Parathyroid adenoma (tissue), 2 donors: ENCODE data around the gene TEX26.
A peak's percentile ranks its signal among the peaks of the same experiment; 100 is the strongest.

ENCODE experiments used
- H2AFZ ChIP-seq: fragments of 300-600 bp; sonication (generic); one replicate; pipeline ENCODE4 v1.7.0; 2017; ENCODE audit warnings: antibody characterized with exemption, mild to moderate bottlenecking
- H3K27ac ChIP-seq: fragments of 300-600 bp; sonication (generic); one replicate; pipeline ENCODE4 v1.7.0; 2017
- H3K27me3 ChIP-seq: fragments of 300-600 bp; sonication (generic); one replicate; pipeline ENCODE4 v1.7.0; 2017; ENCODE audit warnings: low read length; ENCODE audit not compliant: control insufficient read depth, insufficient read depth
- H3K36me3 ChIP-seq: fragments of 300-600 bp; sonication (generic); one replicate; pipeline ENCODE4 v1.7.0; 2017; ENCODE audit warnings: low read length; ENCODE audit not compliant: control insufficient read depth, insufficient read depth
- H3K4me1 ChIP-seq: fragments of 300-600 bp; sonication (generic); one replicate; pipeline ENCODE4 v1.7.0; 2017; ENCODE audit warnings: control low read depth
- H3K4me2 ChIP-seq: fragments of 300-600 bp; sonication (generic); one replicate; pipeline ENCODE4 v1.7.0; 2017; ENCODE audit warnings: low read length
- H3K4me3 ChIP-seq: fragments of 300-600 bp; sonication (generic); one replicate; pipeline ENCODE4 v1.7.0; 2017; ENCODE audit warnings: low read depth, low read length
- H3K79me2 ChIP-seq: fragments of 300-600 bp; sonication (generic); one replicate; pipeline ENCODE4 v1.7.0; 2017; ENCODE audit warnings: control low read depth
- H3K9ac ChIP-seq: fragments of 300-600 bp; sonication (generic); one replicate; pipeline ENCODE4 v1.7.0; 2017; ENCODE audit warnings: mild to moderate bottlenecking
- H3K9me3 ChIP-seq: fragments of 300-600 bp; sonication (generic); one replicate; pipeline ENCODE4 v1.7.0; 2017; ENCODE audit warnings: low read length; ENCODE audit not compliant: control insufficient read depth
- CTCF ChIP-seq: fragments of 300-600 bp; sonication (generic); IDR thresholded peaks from one replicate; pipeline ENCODE4 v1.7.0; 2017; ENCODE audit warnings: antibody characterized with exemption, mild to moderate bottlenecking
- donor health status: primary hyperparathyroidism.

Gene TEX26

GRCh38 chr13:30900952-30901749, 31.3 kb upstream of the TEX26 start:
- Histone ChIP-seq H3K4me2 (no peak overlapping the region), H3K9ac (no peak overlapping the region), H3K4me1 (no peaks in the 10 kb centered on the region), H3K27ac (no peak overlapping the region), H3K4me3 (no peak overlapping the region), H3K27me3 (no peaks in the 10 kb centered on the region), H2AFZ (no peak overlapping the region), H3K9me3 (no peaks in the 10 kb centered on the region), H3K79me2 (no peaks in the 10 kb centered on the region), H3K36me3 (no peaks in the 10 kb centered on the region)
- TF ChIP-seq CTCF: no peak

- H3K9ac ChIP-seq: no peak overlapping the region
- no peak overlapping the region for H3K27ac ChIP-seq
- no peak overlapping the region for H3K4me3 ChIP-seq
- H2AFZ ChIP-seq: no peak overlapping the region
- no peak for TF ChIP-seq CTCF
- no peaks in the 10 kb centered on the region for H3K9me3 ChIP-seq
- H3K4me2 ChIP-seq: no peak overlapping the region
- H3K4me1 ChIP-seq: peaks cover 7% of the 10 kb centered on the region
- H3K36me3 ChIP-seq: no peaks in the 10 kb centered on the region
- H3K27me3 ChIP-seq: no peaks in the 10 kb centered on the region
- no peaks in the 10 kb centered on the region for H3K79me2 ChIP-seq
Measured at GRCh38 chr13:30904043-30904442, 28.4 kb upstream of the TEX26 start.

- Histone ChIP-seq H3K9ac (peak within 1 kb of the TSS; percentile 19), H3K4me2 (peak within 1 kb of the TSS; percentile 34), H3K27ac (peak within 1 kb of the TSS; percentile 66), H3K27me3 (no peaks in the 10 kb centered on the region), H3K79me2 (no peaks in the 10 kb centered on the region), H3K36me3 (no peaks in the 10 kb centered on the region), H3K4me1 (peaks cover 20% of the 10 kb centered on the region), H2AFZ (peak within 1 kb of the TSS; percentile 88), H3K4me3 (no peak within 1 kb of the TSS), H3K9me3 (no peaks in the 10 kb centered on the region)
- TF ChIP-seq CTCF: no peak
Measured at GRCh38 chr13:30905932-30906383, 26.5 kb upstream of the TEX26 start, which contains the start of gene MEDAG. Gene MEDAG (plus strand): TSS chr13:30906271. CDS start chr13:30906516, 245 bp downstream.

GRCh38 chr13:30906411-30907051, 25.9 kb upstream of the TEX26 start:
- Histone ChIP-seq H3K27ac (peak overlapping the region; percentile 66), H2AFZ (peak overlapping the region; percentile 88), H3K4me1 (peaks cover 20% of the 10 kb centered on the region), H3K9ac (no peak overlapping the region), H3K4me2 (peak overlapping the region; percentile 34), H3K79me2 (no peaks in the 10 kb centered on the region), H3K27me3 (no peaks in the 10 kb centered on the region), H3K9me3 (no peaks in the 10 kb centered on the region), H3K36me3 (no peaks in the 10 kb centered on the region), H3K4me3 (no peak overlapping the region)
- no peak for TF ChIP-seq CTCF
